Superior temporal gyrus (tissue), 1 donor: ENCODE data around the gene ZNF525.
"Not testable (repeated sequence)": the region's sequence is repeated elsewhere in the genome, so short reads cannot be mapped to it uniquely, and the experiment has no call there.

Experiments used
- DNase-seq: peaks from one replicate; pipeline ENCODE4 v3.0.0-alpha.2; 2016; ENCODE audit errors: extremely low spot score

ZNF525 gene

DNA sequence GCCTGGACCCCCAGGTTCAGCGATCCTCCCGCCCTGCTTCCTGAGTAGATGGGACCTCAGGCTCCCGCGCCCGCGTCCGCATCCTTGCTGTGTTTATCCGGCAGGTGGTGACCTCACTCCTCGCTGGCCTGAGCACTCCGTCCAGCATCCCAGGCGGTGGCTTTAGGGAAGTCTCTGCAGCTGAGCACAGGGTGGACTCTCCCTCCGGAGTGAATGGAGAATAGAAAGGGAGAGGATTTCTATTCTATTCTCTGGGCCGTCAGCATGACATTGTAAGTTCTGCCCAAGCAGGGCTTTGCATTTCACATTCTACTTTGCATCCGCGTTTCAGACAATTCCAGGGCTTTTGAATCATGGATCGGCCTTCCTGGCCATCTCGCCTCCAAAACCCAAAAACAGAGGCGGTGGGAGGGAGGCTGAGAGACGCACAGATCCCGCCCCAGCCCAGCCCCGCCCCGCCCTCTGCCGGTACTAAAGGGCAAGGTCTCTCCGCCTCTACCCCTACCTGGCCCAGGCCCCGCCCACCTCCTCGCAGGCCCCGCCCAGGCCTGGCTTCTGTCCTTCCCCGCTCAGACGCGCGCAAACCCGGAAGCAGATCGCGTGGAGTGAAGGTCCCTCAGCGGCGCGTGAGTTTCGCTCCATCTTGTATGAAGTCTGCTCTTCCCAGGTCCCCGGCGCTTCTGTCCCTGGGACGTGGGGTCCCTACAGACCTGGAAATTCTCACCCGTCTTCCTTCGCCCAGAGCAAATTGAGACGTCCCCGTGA lies at the start of gene ZNF525:
Gene ZNF525, plus strand, starts transcription at position 572 of the 765 bp plus-strand sequence. CDS start 6,577 bp downstream, outside the sequence.
- DNase-seq: peak; percentile 73

- no peak for DNase-seq
Observed at GRCh38 chr19:53328967-53329366, 36.5 kb upstream of the ZNF525 start.

DNA sequence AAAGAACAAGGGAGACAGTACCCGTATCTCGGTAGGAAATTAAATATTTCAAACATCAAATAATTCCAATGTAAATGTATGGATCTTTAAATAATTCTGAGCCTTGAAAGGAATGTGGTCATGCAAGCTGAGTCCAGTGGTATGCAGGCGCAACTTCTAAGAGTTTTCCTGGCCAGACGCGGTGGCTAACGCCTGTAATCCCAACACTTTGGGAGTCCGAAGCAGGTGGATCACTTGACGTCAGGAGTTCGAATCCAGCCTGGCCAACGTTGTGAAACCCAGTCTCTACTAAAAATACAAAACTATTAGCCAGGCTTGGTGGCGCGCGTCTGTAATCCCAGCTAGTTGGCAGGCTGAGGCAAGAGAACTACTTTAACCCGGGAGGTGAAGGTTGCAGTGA lies 33.0 kb upstream of the ZNF525 start:
- no peak for DNase-seq

DNA sequence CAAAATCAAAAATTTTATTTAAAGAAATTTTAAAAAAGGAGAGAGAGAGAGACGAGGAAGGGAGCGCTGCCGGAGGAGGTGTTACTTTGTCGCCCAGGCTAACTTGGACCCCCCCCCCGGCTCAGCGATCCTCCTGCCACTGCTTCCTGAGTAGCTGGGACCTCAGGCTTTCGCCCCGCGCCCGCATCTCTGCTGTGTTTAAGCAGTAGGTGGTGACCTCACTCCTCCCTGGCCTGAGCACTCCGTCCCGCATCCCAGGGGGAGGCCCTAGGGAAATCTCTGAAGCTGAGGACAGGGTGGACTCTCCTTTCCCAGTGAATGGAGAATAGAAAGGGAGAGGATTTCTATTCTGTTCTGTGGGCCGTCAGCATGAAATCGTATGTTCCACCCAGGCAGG lies 32.4 kb upstream of the ZNF525 start:
- no peak for DNase-seq

- peak; percentile 86 for DNase-seq
Observed at GRCh38 chr19:53333463-53334449, 31.7 kb upstream of the ZNF525 start, which contains the start of gene ZNF845. ZNF845 (plus strand) TSS chr19:53333749; CDS start chr19:53341308, 7,559 bp downstream.

- not testable (repeated sequence) for DNase-seq
Observed at GRCh38 chr19:53344403-53344802, 21.1 kb upstream of the ZNF525 start.

DNA sequence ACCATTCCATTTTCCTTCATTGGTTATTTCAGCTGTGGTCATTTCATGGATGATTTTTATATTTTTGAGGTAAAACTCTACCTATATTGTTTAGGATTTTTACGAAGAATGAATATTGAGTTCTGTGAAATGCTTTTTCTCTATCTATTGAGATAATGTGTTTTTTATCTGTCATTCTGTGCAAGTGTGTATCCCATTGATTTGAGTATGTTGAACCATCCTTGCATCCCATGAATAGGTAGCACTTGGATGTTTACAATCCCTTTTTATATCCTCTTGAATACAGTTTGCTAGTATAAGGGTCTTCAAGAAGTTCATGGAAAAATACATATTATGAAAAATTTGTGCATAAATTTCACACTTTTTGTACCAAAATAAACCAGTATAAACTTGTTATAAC lies 9.8 kb upstream of the ZNF525 start:
- DNase-seq: no peak

DNA sequence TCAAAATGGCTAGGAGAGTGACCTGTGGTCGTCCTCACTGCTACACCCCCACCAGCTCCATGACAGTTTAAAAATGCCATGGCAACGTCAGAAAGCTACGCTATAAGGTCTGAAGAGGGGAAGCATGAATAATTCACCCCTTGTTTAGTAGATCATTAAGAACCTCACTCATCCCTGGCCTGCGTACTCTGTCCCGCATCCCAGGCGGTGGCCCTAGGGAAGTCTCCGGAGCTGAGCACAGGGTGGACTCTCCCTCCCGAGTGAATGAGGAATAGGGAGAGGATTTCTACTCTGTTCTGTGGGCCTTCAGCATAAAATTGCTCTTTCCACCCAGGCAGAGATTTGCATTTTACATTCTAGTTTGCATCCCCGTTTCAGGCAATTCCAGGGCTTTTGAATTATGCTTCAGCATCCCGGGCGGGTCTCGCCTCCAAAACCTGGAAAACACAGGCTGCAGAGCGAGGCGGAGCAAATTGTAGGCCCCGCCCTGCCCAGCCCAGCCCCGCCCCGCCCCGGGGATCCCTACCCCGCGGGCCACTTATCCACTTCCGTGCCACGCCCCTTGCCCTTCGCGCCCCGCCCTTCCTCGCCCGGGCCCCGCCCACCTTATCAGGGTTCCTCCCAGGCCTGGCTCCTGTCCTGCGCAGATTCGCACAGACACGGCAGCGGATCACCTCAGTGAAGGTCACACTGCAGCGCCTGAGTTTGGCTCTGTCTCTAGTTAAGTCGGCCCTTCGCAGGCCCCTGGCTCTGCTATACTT lies 7.5 kb upstream of the ZNF525 start:
- DNase-seq: no peak

GRCh38 chr19:53360056-53360455 lies 5.4 kb upstream of the ZNF525 start:
- DNase-seq: not testable (repeated sequence)

- no peak for DNase-seq
Observed at GRCh38 chr19:53365899-53366493, 491 bp downstream of the ZNF525 start.

DNA sequence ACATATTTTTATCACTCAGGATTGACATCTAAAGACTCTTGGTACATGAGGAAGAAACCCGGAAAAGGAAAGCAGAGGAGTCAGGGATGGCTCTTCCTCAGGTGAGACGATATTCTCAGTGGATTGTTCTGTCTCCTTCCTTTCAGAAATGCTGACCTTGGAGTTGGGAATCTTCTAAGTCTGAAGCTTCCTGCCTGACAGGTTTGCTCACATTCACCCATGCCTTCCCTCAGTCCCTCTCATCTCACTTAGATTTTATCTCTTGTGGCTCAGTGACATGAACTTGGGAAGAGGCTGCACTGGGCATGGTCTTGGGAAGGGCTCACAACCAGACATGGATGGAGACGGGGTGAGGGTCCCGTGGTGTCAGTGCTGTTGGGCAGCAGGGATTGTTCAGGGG lies 6.7 kb downstream of the ZNF525 start:
- no peak for DNase-seq

DNA sequence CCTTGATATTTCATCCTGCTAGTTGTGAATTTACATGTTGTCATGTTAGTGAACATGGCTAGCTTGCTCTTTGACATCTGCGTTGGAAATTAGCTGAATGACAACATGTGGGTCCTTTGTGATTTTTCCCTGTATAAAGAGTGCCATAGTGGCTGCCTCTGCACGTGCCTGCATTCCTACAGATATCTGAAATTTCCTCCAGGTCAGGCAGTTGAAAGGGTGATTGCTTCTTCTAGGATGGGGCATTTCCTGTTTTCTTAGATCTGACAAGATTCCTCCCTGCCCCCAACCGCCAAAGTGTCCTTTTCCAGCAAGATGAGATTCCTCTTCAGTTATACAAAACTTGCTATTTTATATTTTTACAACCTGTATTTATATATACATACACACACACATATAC lies 8.8 kb downstream of the ZNF525 start:
- no peak for DNase-seq

DNA sequence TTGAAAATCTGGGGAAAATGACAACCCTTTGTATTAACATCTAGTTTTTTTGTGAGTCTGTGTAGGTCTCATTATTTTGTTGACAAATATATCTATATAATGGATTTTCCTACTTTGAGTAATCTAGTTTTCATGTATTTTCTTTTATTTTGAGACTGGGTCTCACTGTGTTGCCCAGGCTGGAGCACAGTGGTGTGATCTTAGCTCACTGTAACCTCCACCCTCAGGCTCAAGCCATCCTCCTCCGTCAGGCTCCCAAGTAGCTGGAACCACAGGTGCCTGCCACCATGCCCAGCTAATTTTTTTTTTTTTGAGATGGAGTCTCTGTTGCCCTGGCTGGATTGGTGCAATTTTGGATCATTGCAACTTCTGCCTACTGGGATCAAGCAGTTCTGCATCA lies 9.2 kb downstream of the ZNF525 start:
- DNase-seq: no peak

DNA sequence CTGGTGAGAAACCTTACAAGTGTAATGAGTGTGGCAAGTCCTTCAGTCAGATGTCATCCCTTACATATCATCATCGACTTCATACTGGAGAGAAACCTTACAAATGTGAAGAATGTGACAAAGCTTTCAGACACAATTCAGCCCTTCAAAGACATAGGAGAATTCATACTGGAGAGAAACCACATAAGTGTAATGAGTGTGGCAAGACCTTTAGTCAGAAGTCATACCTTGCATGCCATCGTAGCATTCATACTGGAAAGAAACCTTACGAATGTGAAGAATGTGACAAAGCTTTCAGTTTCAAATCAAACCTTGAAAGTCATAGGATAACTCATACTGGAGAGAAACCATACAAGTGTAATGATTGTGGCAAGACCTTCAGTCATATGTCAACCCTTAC lies 15.9 kb downstream of the ZNF525 start:
- no peak for DNase-seq

GRCh38 chr19:53388168-53388567 lies 22.7 kb downstream of the ZNF525 start:
- DNase-seq: no peak

DNA sequence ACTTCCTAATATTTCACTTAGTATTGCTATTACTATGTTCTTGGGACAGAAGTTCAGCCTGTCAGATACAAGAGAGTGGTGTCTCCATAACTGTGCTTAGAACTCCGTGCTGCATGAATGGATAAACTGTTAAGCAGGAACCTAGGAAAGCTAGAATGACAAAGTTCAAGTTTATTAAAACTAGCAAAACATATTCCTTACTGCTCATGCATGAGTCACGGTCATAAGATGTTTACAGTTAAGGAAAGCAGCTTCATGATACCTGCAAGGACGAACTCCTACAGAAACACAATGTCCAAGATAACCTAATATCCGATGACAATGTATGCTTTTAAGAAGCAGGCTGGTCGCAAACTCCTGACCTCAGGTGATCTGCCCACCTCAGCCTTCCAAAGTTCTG lies 23.4 kb downstream of the ZNF525 start:
- DNase-seq: no peak

DNA sequence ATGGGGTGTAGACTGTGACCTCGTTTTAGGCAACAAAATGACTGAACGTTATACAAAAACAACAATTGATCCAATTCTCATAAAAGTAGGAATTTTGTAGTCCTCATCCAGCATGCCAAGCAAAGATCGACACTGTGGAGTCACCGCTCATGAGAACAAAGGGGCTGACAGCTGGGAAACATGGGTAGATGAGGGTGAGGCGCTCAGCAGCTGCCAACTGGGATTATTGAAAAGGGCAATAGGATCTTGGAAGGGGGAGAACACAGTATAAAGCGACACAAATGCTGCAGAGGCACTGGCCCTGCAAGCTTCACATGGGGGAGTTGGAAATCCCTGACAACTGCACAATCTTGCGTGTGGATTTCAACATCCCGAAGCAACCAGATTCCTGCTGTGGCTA lies 24.1 kb downstream of the ZNF525 start:
- no peak for DNase-seq

GRCh38 chr19:53389978-53390377 lies 24.5 kb downstream of the ZNF525 start:
- DNase-seq: no peak

DNA sequence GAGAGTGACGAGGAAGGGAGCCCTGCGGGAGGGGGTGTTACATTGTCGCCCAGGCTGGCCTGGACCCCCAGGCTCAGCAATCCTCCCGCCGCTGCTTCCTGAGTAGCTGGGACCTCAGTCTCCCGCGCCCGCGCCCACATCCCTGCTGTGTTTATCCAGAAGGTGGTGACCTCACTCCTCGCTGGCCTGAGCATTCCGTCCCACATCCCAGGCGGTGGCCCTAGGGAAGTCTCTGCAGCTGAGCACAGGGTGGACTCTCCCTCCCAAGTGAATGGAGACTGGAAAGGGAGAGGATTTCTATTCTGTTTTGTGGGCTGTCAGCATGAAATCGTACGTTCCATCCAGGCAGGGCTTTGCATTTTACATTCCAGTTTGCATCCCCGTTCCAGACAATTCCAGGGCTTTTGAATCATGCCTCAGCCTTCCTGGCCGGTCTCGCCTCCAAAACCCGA lies 29.0 kb downstream of the ZNF525 start:
- no peak for DNase-seq

DNA sequence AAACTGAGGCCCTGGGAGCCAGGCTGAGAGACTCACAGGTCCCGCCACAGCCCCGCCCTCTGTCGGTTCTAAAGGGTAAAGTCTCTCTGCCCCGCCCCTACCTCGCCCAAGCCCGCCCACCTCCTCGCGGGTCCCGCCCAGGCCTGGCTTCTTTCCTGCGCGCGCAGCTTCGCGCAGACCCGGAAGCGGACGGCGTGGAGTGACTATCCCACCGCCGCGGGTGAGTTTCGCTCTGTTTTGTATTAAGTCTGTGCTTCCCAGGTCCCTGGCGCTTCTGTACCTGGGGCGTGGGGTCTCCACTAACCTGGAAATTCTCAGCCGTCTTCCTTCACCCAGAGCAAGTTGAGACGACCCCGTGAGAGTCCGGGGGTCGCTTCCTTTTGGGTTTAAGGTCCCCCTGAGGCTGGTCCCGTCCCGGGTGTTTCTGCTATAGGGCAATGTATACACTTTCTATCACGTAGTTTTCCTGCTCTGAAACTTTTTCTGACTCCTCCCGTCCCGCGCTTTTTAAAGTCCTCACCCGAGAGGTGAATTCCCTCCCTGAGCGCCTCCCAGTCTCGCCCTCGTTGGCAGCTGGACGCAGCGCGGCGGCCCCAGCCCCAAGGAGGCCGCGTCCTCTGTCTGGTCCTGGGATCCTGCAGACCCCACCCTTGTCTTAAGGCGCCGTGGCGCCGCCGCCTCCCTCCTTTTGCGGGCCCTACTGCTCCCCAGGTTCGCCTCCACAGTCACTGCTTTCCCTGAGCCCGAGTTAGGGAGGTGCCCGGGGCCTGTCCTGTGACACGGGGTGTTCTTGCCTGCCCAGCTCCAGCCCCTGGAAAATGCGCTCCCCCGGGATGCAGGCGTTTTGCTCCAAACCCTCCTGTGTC lies 29.7 kb downstream of the ZNF525 start, which contains the start of gene ZNF765:
Gene ZNF765, plus strand, starts transcription at position 176 of the 866 bp plus-strand sequence. CDS start 2,867 bp downstream, outside the sequence.
- DNase-seq: peak; percentile 85
